NCI-H1436 treated with DMSO at 0.1 percent for 48 hours (cell line): ENCODE data around the gene RNF222.
A peak's percentile ranks its signal among the peaks of the same experiment; 100 is the strongest.

ENCODE experiments used
- DNase-seq: peaks from one replicate; lab custom pipeline; 2025; lab: John Stamatoyannopoulos, UW

RNF222 gene, protein sequence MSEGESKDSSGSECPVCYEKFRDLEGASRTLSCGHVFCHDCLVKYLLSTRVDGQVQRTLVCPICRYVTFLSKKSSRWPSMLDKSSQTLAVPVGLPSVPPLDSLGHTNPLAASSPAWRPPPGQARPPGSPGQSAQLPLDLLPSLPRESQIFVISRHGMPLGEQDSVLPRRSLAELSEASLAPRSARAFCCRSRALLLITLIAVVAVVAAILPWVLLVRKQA

DNA sequence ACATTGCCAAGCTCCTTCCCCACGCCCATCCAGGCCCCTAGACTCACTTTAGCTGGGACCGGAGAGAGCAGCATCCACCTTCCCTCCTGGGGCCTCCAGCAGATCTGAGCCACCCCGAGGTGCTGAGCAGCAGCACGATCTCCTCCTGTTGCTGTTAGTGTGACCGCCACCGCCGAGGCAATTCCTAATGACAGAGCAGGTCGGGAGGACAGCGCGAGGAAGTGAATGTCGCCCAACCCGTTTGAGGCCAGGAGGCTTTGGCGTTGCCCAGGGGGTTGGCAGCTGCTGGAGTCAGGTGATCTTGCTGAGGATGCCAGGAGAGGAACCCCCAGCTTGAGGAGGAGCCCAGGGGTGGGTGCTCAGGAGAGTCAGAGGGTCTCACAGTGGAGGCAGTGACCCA, at the start of gene RNF222:
RNF222 (minus strand) TSS at position 192 of the 400 bp plus-strand sequence. CDS start 4,366 bp downstream, outside the sequence.
- no peak for DNase-seq

DNA sequence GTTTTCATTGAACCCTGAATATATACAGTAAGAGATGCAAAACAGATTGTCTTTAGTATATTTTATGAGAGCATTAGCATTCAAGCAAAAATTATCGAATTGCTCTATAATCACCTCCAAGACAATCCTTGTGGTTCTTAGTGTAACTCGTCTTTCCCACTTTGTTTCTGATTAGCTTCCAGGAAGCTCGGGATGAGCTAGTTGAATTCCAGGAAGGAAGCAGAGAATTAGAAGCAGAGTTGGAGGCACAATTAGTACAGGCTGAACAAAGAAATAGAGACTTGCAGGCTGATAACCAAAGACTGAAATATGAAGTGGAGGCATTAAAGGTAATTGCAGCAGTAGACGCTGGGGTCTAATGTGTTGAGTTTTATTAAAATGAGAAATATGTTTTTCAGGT, 47.9 kb upstream of the RNF222 start:
- no peak for DNase-seq

DNA sequence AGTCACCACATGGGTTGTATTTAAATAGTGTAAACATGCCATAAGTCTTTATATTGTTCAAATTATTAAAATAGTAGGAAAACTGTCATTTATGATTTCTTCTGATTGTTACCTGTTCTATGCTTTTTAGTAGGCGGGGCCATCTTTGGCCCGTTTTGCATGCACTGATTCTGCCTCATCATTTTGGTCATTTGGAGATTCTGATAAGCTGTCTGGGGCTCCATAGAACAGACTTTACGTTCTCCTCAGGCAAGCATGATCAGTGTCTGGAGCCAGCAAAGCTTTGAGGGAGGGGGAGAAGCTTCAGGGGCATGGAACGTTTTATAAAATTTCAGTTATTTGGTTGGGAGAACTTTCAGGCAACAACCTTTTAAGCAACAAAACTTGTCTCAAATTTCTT, 46.9 kb upstream of the RNF222 start:
- DNase-seq: no peak

DNA sequence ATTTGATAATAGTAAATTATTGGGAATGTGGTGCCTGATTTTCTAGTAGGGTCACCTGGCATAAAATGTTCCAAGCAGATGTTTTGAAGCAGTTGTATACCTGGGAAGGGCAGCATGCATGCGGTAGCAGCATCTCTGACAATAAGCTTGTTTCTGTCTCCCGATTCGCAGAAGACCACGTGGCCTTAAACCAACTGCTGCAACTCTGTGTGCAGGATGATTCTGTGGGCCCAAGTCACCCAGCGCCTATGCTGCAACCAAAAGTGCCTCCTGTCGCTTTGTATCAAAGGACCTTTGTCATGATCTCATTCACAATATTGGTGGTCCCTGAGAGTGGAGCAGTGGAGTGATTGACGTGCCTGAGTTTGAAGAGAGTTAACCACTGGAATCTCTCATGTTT, 46.1 kb upstream of the RNF222 start:
- DNase-seq: no peak

DNA sequence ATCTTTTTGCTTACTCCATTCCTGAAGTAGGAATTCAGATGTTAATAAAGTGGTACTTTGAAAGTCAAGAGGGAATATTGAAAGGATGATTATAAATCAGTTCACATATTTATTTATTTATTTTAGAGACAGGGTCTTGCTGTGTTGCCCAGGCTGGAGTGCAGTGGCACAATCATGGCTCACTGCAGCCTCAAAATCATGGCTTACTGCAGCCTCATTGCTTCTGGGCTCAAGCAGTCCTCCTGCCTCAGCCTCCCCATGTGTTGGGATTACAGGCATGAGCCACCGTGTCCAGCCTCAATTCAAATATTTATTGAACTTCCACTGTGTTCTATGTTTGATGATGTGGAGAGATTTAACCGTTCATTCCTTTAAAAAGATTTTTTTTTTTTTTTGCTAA, 44.7 kb upstream of the RNF222 start:
- no peak for DNase-seq

DNA sequence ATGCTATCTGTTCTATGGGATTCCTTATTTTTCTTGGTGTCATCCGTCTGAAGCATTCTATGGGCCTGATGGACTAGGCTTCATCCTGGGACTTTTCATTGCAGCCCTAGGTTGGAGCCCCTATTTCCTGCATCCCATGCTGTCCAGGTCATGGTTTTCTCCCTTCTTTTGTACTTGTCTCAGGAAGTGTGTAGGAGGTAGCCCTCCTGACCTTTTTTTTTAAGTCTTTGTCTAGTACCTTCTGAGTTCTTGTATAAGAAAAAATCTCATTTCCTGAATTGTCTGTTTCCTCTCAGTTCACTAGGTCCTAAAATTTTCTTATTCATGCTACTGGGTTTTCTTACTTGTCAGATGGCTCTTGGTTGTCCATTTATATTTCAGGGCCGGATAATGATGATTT, 44.1 kb upstream of the RNF222 start:
- no peak for DNase-seq

DNA sequence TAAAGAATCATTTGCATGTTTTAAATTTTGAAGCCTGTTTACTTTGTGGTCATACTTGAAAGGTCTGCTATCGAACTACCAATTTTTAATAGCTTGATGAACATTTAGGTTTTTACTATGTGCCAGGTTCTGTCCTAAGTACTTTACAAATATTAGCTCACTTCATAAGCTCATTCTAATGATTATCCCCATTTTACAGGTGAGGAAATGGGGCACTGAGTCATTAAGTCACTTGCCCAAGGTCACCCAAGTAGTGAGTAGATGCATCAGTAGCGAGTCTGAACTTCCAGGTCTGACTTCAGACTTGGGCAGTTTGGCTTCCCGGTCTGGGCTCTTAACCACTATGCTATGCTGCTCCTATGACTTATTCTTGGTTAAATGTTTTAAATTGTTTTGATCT, 42.1 kb upstream of the RNF222 start:
- no peak for DNase-seq

DNA sequence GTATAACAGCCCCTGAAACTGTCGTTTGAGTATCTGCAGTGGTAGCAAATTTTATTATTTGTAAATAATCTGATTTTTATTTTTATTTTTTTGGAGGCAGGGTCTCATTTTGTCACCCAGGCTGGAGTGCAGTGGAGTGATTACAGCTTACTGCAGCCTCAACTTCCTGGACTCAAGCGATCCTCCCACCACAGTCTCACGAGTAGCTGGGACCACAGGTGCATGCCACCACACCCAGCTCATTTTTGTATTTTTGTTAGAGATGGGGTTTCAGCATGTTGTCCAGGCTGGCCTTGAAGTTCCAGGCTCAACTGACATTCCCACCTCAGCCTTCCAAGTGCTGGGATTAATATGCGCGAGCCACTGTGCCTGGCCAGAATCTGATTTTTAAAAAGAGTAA, 40.8 kb upstream of the RNF222 start:
- no peak for DNase-seq

DNA sequence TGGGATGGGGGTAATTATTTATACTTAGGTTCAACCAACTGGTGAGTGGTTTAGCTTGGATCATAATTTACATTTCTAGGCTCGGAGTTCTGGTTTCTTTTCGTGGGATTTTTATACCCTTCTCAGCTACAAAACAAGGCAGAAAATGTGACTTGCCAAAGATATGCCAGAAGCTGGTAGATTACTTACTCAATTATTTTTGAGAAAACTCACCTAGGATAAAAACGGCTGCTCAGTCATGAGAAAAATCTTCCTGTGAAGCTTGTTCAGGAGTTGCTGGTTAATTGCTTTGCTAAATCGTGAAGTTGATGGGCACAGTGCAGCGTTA, 39.2 kb upstream of the RNF222 start:
- no peak for DNase-seq

DNA sequence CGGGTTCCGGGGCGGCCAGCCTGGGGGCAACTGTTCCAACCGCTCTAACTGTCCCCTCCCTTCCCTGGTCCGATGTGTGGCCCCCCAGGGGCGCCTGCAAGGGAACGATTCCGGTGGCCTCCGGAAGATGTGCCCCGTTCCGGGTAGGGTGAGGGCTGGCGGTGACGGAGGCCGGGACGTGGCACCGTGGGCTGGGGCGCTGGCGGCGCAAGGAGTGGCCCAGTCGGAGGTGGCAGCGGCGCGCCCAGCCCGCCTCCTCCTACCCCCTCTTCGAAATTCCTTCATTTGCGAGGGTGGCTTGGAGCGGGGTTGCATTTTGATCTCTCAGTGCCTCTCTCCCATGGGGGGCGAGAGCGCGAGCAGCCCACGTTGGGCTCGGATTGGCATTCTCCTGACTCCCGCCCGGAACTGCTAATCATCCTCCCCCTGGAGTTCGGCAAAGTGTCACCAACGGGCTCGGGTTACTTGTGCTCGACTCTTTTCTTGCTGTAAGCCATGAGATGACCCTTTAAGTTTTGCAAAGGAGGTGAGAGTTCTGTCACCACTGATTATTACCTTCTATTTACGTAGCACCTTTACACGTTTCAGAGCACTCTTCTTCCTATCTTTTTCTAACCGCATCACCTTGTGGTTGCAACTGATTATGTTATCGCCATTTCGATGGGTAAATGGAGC, 38.7 kb upstream of the RNF222 start:
- DNase-seq: no peak

DNA sequence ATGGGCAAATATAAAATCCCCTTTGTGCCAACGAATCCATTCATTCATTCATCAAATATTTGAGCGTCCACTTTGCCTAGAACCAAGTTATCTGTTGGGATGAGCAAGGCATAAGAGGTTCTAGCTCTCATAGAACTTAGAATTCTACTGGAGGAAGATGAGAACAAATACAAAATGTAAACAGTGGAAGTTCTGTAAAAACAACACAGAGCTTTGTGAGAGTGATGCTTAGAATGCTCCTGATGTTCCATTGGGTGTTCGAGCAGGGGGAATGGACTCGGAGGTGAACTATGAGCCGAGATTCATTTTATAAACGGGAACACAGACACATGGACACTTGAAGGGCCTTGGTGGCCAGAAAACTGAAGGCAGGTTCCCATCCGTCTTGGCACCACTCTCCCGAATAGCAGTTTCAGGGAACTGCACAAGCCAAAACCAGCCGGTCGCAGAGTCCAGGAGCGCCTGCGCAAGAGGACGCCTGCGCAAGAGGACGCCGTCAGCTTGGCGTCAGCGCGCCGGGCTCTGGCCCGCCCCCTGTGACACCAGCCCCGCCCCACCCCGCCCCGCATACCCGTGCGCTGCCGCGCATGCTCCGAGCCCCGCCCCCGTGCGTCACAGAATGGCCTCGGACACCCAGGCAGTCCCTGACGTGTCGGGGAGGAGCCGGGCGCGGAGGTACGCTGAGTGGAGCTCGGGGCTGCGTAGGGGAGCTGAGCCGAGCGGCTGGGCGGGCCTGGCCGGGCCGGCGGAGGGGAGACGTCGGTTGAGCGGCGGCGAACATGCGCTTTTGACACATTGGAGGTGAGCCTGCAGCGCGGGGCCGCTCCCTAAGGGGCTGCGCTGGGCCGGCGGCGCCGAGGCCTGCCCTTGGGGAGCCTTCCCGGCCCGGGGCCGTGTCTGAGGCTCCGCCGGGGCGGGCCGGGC, 37.9 kb upstream of the RNF222 start, which contains the start of gene NDEL1:
NDEL1 (plus strand) TSS at position 640 of the 924 bp plus-strand sequence. CDS start 8,388 bp downstream, outside the sequence.
- DNase-seq: peak; percentile 76

DNA sequence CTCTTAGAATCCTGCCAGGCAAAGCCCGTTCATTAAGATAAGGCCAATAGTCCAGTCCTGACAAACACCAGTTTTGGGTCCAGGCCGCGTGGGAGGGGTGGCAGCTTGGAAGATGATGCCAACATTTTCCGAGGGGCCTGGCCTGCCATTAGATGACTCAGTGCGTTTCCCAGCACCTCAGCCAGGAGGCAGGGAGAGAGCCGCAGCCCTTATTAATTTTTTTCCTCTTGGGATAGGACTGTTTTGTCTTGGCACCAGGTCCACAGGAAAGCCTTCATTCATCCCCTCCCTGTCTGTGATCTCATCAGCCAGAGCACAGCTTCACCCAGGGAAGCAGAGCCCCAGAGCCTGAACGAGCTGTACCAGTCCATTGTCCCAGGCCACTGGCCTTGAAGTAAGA, 33.3 kb upstream of the RNF222 start:
- no peak for DNase-seq

DNA sequence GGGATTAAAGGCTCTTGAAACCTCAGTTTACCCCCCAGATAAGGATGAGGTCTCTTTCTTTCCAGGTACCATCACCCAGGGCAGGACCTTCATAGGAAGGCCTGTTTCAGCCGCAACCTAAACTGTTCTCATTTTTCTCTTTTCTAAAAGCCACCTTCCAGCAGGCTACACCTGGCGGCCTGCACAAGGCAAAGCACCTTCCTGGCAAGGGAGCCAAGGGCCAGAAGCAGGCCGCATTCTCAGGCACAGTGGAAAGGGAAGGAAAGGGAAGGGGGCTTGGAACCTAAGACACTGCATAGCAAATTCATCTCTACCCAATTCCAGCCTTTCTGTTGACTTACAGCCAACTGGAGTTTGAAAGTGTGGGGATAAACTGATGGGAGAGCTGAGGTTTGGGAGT, 29.2 kb upstream of the RNF222 start:
- no peak for DNase-seq

DNA sequence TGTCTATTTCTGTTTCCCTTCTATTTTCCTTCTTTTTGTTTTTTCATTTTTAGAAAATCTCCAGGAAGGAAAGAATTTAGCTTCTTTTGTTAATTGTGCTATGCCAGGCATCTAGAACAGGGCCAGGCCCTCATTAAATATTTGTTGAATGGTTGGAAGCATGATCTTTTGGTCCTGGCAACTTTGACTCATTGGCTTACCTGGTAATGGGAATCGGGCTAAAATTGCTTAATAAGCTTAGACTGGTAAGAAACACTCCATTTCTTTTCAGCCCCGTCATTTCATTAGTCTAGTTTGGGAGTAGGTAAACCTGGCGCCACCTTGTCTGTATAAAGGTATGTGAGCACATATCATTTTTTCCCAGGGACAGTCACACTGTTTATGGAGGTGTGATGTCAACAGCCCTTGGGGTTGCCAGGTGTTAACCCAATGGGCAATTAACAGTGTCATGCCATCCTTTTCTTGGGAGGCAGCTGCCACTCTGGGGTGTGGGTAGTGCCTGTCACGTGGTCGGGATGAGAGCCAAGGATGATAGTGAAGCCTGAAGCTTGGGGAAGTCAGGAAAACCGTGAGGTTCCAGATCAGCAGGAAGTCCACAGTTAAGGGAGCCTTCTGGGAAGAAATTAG, 28.6 kb upstream of the RNF222 start:
- DNase-seq: no peak

DNA sequence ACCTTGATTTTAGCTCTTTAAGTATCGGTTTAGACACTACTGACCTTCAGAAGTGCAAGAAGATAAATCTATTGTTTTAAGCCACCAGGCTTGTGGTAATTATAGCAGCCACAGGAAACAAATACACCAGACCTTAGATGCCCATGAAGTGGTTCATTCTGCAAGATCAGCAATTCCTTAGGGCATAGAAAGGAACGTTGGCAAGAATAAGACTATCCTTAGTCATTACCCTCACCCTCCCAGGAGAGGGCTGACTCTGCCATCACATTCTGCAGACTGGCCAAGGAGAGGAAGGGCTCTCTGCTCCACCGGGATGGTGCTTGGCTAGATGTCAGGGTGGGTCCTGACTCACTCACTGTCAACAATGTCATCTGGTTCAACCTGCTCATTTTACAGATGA, 23.9 kb upstream of the RNF222 start:
- DNase-seq: no peak

DNA sequence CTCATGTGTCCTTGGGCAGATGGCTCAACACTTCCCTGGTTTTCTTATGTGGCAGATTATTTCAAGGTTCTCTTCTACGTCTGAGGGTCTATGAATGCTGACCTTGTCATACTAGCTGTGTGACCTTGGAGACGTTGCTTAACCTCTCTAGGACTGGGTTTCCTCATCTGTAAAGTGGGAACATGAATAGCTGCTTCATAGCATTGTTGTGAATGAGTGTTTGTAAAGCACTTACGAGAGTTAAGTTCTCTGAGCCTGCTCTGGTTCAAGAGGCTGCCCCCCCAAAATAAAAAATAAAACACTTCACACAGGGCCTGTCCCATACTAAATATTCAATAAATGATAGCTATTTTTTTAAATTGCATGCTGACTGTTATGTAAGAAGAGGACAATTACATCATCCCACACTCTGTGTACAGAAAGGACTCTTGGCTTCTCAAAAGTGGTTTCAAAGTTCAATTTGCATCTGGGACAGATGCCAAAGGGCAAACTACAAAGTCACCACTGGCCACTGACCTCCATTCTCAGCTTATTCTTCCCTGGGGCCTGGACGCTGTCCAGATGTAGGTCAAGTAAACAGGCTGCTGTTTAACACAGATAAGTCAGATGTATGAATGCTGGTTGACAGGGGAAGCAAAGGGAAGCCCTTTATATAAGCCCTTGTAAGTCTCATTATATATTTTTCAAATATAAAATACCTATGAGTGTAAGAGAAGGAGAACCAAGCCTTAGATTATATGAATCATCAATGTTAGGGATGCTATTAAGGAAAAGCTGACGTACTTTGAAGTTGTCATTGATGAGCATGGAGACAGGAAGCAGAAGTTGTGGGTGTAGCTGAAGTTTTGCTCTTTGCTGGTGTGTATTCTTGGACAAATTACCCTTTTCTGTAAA, 22.7 kb upstream of the RNF222 start:
- DNase-seq: no peak

DNA sequence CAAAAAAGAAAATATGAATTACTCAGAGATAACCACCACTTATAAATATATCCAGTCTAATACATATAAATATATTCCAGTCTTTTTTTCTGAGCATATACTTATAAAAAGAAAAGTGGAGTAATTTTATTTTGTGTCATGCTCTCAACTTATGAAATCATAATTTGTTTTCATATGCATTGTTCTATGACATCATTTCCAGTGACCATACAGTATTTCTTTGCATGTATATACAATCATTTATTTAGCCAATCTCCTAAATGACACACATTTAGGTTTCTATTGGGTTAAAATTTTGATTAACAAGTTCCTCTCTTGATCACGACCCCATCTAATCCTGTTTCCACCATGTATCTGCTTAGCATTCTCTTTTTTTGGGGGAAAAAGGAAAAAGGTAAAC, 21.7 kb upstream of the RNF222 start:
- DNase-seq: no peak

DNA sequence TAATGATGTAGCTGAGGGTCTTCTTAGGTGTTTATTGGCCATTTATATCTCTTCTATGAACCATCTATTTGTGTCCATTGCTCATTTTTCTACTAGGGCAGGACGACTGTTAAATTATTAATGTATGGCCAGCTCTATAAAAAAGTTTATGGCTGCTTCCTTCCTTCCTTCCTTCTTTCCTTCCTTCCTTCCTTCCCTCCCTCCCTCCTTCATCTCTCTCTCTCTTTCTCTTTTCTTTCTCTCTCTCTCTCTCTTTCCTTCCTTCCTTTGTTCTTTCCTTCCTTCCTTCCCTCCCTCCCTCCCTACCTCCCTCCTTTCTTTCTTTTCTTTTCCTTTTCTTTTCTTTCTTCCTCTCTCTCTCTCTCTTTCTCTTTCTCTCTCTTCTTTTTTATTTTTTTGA, 20.8 kb upstream of the RNF222 start:
- no peak for DNase-seq

DNA sequence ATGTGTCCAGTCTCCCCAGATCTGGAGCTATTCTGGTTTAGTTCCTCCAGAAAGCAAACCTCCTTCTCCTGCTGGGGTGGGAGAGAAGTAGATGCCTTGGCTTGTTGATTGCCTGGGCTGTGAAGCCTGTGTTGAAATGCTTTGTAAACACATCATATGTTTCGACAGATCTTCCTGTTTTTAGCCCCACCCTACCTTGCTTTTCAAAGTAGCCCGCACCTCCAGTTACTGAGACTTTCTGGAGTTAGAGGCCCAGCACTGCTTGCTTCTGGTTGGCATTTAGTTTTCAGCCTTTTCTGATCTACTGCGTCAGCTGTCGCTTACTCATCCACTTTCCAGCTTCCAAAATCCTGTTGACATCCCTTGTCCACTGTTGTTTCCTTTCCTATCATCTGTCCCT, 20.2 kb upstream of the RNF222 start:
- no peak for DNase-seq

DNA sequence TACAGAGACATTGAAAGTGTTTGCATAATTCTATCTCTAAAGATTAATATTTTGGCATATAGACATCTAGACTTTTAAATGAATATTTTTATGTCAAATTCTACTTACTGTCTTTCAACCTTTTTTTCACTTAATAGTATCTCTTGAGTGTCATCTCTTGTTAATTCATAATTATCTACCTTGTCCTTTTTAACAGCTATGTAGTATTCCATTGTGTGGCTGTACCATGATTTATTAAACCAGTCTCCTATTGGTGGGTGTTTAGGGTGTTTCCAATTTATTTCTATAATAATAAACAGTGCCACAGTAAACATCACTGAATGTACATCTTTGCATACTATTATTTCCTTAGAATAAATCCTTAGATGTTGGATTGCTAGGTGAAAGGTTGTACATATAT, 16.3 kb upstream of the RNF222 start:
- DNase-seq: no peak

DNA sequence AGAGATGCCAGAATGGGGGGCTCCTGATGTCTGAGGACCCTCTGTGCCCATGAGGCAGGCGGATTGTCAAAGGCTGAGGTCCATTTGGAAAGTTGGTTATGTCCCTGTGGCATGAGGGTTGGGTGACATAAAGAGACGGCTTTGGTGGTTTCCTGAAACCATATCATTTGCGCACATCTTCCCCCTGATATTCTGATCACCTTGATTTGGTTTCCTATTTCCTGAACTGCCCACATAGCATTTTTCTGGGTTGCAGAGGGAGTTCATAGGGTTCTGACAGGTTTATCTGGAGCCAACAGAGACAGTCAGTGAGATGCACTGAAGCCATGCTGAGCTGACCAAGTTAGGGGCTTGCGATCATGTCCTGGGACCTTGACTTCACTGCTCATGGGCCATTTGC, 15.7 kb upstream of the RNF222 start:
- no peak for DNase-seq

DNA sequence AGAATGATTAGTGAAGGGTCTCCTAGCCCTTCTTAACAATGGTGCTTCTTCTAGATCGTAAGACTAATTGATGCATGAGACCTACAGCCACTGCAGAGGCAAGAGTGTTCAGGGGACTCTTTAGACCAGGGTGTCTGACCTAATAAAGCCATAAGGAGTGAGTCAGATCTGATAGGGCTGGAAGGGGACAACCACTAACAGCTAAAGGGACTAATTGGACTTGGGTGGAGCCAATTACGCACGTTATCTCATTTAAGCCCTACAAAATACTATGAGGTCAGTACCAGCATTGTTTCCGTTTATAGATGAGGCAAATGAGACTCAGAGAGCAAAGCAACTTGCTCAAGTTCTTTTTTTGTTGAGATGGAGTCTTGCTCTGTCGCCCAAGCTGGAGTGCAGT, 14.5 kb upstream of the RNF222 start:
- no peak for DNase-seq
